WTC11 (cell line): Measurements from ENCODE around the gene PIK3C3.

ENCODE experiments used
- CREB1 ChIP-seq: sonication (generic); formaldehyde crosslinking; IDR thresholded peaks from 2 replicates; pipeline ENCODE4 v1.8.0; 2023; ENCODE audit warnings: mild to moderate bottlenecking, missing genetic modification reagents
- CREM ChIP-seq: sonication (generic); formaldehyde crosslinking; IDR thresholded peaks from 2 replicates; pipeline ENCODE4 v1.8.1; 2022; ENCODE audit warnings: mild to moderate bottlenecking, missing genetic modification reagents, moderate library complexity
- E2F4 ChIP-seq: sonication (generic); formaldehyde crosslinking; IDR thresholded peaks from 2 replicates; pipeline ENCODE4 v1.8.1; 2022; ENCODE audit warnings: low read depth, mild to moderate bottlenecking, moderate library complexity, missing genetic modification reagents, borderline replicate concordance
- NR3C1 ChIP-seq: sonication (generic); formaldehyde crosslinking; conservative IDR thresholded peaks from 2 replicates; pipeline ENCODE4 v1.8.1; 2023; ENCODE audit warnings: low read depth, mild to moderate bottlenecking, missing genetic modification reagents
- ZNF138 ChIP-seq: sonication (generic); formaldehyde crosslinking; conservative IDR thresholded peaks from 2 replicates; pipeline ENCODE4 v1.8.1; 2022; ENCODE audit warnings: mild to moderate bottlenecking, moderate library complexity, missing genetic modification reagents
- TF ChIP-seq, protein P1 (sequence below): fragments of 200-600 bp; IDR thresholded peaks from 2 replicates; pipeline ENCODE4 v1.8.0; 2022; ENCODE audit warnings: antibody characterized with exemption
- TF ChIP-seq, protein P2 (sequence below): sonication (generic); formaldehyde crosslinking; IDR thresholded peaks from 2 replicates; pipeline ENCODE4 v1.8.0; 2022; ENCODE audit warnings: mild to moderate bottlenecking, missing genetic modification reagents
- TF ChIP-seq, protein P3 (sequence below): sonication (generic); formaldehyde crosslinking; IDR thresholded peaks from 2 replicates; pipeline ENCODE4 v1.8.1; 2023; ENCODE audit warnings: mild to moderate bottlenecking, missing genetic modification reagents, moderate library complexity
- TF ChIP-seq, protein P4 (sequence below): fragments of 250-450 bp; sonication (Bioruptor Pico); IDR thresholded peaks from 2 replicates; pipeline ENCODE4 v2.1.2; 2022; ENCODE audit warnings: mild to moderate bottlenecking, moderate library complexity

GRCh38 chr18:41938445-41938844, 16.6 kb upstream of the PIK3C3 start:
- TF ChIP-seq, protein P1, sequence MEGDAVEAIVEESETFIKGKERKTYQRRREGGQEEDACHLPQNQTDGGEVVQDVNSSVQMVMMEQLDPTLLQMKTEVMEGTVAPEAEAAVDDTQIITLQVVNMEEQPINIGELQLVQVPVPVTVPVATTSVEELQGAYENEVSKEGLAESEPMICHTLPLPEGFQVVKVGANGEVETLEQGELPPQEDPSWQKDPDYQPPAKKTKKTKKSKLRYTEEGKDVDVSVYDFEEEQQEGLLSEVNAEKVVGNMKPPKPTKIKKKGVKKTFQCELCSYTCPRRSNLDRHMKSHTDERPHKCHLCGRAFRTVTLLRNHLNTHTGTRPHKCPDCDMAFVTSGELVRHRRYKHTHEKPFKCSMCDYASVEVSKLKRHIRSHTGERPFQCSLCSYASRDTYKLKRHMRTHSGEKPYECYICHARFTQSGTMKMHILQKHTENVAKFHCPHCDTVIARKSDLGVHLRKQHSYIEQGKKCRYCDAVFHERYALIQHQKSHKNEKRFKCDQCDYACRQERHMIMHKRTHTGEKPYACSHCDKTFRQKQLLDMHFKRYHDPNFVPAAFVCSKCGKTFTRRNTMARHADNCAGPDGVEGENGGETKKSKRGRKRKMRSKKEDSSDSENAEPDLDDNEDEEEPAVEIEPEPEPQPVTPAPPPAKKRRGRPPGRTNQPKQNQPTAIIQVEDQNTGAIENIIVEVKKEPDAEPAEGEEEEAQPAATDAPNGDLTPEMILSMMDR, result no peak
- TF ChIP-seq, protein P2, sequence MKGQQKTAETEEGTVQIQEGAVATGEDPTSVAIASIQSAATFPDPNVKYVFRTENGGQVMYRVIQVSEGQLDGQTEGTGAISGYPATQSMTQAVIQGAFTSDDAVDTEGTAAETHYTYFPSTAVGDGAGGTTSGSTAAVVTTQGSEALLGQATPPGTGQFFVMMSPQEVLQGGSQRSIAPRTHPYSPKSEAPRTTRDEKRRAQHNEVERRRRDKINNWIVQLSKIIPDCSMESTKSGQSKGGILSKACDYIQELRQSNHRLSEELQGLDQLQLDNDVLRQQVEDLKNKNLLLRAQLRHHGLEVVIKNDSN (CRISPR knock-in tag), result no peak
- TF ChIP-seq E2F4 (CRISPR knock-in tag) (no peak), ZNF138 (CRISPR knock-in tag) (no peak), NR3C1 (CRISPR knock-in tag) (no peak), CREB1 (CRISPR knock-in tag) (no peak), CREM (no peak)
- TF ChIP-seq, protein P3, sequence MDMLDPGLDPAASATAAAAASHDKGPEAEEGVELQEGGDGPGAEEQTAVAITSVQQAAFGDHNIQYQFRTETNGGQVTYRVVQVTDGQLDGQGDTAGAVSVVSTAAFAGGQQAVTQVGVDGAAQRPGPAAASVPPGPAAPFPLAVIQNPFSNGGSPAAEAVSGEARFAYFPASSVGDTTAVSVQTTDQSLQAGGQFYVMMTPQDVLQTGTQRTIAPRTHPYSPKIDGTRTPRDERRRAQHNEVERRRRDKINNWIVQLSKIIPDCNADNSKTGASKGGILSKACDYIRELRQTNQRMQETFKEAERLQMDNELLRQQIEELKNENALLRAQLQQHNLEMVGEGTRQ, result no peak
- TF ChIP-seq, protein P4, sequence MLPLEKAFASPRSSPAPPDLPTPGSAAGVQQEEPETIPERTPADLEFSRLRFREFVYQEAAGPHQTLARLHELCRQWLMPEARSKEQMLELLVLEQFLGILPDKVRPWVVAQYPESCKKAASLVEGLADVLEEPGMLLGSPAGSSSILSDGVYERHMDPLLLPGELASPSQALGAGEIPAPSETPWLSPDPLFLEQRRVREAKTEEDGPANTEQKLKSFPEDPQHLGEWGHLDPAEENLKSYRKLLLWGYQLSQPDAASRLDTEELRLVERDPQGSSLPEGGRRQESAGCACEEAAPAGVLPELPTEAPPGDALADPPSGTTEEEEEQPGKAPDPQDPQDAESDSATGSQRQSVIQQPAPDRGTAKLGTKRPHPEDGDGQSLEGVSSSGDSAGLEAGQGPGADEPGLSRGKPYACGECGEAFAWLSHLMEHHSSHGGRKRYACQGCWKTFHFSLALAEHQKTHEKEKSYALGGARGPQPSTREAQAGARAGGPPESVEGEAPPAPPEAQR (CRISPR knock-in tag), result no peak
